ENCODE data around the gene SH3BP5.

SH3BP5 gene

DNA sequence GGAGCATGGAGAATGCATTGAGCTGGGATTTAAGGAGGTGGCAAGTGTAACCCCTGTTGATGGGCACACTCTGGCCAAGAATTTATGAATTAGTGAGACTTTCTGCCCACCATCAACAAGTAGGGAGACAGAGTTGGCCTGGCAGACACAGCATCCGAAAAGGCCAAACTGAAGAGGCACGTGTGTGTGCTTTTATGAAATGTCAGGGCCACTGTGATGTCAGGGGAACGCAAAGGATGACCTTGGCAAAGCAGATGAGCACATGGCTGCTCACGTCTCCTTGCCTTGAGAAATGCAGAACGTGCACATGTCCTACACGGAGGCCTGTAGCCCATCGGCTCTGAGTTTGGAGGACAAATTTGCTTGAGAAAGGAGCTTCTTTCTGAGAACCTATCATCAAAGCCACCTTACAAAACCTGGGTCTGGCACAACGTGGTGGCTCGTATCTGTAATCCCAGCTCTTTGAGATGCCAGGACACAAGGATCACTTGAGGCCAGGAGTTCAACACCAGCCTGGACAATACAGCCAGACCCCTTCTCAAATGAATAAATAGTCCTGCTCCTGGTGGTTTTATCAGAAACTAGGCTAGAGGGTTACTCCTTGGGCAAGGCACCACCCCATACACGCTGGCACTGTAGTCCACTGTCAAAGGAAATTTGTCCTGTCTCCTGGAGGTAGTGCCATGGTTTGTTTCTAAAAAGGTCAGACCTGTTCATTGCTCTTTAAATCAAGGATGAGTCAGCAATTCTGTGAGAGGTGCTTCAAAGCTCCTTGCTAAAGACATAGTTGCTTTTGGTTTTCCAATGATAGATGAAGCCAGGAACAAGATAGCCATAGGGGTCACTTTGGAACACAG is 941 bp upstream of the SH3BP5 start:
- in situ Hi-C loops (cut with MboI; ENCODE audit: low pct_unique_long_range_greater_than_20kb, low sequenced_read_pairs, unreplicated experiment), result loop anchor here (10.0 kb wide), 1 partner anchor 59 kb away; no protein-coding TSS in a partner anchor
- no peak for DNase-seq (ENCODE audit: low spot score)
- TF ChIP-seq, protein P1, sequence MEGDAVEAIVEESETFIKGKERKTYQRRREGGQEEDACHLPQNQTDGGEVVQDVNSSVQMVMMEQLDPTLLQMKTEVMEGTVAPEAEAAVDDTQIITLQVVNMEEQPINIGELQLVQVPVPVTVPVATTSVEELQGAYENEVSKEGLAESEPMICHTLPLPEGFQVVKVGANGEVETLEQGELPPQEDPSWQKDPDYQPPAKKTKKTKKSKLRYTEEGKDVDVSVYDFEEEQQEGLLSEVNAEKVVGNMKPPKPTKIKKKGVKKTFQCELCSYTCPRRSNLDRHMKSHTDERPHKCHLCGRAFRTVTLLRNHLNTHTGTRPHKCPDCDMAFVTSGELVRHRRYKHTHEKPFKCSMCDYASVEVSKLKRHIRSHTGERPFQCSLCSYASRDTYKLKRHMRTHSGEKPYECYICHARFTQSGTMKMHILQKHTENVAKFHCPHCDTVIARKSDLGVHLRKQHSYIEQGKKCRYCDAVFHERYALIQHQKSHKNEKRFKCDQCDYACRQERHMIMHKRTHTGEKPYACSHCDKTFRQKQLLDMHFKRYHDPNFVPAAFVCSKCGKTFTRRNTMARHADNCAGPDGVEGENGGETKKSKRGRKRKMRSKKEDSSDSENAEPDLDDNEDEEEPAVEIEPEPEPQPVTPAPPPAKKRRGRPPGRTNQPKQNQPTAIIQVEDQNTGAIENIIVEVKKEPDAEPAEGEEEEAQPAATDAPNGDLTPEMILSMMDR (IDR thresholded peaks at IDR 0.05; ENCODE audit: extremely low read depth, insufficient read depth, missing control alignments), result no peak

DNA sequence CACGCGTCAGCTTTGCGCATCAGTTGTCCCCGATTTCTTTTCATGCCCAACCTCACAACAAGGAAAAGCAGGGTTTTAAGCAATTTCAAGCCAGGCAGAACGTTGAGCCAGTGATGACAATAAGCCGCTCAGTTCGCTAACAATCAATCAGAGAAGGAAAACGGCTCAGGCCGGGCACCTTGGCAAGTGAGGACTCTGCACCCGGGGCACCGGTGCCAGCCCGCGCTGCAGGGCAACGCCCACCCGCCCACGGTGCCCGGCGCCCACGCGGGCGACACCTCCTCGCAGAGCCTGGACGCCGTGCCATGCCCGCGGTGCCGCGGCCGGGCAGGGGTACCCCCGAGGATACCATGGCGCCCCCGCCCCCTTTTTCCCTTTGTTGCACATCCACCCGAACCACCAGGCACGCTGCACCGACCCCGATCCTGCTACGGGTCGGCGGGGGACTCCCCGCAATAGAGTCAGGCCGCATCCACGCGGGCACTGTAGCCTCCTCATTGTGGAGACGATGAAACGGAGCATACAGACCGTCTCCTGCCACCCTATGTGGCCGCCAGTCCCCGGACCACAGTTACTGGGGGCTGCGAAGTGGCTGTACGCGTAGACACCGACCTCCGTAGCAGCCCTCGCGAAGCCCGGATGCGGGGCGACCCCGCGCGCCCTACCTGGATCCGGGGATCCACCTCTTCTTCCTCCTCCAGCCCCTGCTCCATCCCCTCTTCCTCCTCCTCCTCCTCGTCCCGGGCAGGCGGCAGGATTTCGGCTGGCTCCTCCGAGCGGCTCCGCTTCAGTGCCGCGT is 581 bp downstream of the SH3BP5 start:
- TF ChIP-seq, protein P1 (IDR thresholded peaks at IDR 0.05; ENCODE audit: extremely low read depth, insufficient read depth, missing control alignments), result no peak
- peak; percentile 48 for DNase-seq (ENCODE audit: low spot score)
- in situ Hi-C loops (cut with MboI; ENCODE audit: low pct_unique_long_range_greater_than_20kb, low sequenced_read_pairs, unreplicated experiment), result loop anchor here (10.0 kb wide), 1 partner anchor 57 kb away; no protein-coding TSS in a partner anchor

DNA sequence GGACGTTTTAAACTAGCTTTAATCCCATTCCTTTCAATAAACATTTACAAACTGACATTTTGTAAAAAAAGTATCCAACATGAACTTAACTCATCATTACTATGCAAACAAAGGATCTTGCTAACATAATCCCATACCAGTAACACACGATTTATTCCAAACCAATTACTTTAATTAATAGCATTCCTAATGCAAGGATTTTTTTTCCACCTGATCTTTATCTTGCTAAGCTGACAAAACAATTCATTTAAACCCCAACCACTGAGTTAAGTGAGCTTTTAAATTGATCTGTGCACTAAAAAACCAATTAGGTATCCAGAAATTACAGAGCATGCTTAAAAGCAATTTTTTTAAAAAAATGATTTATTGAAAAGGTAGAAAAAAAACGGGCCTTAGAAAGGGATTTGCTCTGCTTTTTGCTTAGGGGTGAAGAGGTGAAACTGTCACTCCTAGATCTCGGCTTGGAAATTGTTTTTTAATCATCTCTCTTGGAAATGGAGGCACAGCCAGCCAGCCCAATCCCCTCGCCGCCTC is 1.2 kb downstream of the SH3BP5 start:
- in situ Hi-C loops (cut with MboI; ENCODE audit: low pct_unique_long_range_greater_than_20kb, low sequenced_read_pairs, unreplicated experiment), result loop anchor here (10.0 kb wide), 1 partner anchor 56 kb away; no protein-coding TSS in a partner anchor
- no peak for DNase-seq (ENCODE audit: low spot score)
- TF ChIP-seq, protein P1 (IDR thresholded peaks at IDR 0.05; ENCODE audit: extremely low read depth, insufficient read depth, missing control alignments), result no peak

DNA sequence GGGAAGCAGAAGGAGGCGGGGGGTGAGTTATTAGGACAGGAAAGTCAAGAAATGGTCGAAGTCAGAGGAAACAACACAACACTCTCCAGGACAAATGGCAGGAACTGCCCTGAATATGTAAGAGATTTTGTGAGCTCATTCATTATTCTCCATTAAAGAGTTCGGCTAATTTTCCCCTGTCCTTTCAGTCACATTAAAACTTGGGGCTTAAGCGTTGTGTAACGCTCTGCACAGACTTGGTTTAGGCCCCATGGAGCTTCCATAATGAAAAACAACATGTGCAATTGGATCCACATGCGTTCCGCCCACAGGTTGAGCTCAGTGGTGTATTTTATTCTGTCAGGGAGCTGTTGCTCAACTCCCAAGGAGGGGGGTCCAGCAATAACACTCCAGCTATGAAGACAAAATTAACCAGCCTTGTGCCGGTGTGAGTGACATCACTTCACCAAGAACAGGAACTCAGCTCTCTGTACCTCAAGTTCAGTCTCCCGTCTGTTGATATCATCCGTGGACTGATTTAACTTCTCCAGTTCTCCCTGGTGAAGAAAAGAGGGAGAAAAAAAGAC is 2.3 kb downstream of the SH3BP5 start:
- in situ Hi-C loops (cut with MboI; ENCODE audit: low pct_unique_long_range_greater_than_20kb, low sequenced_read_pairs, unreplicated experiment), result loop anchor here (10.0 kb wide), 1 partner anchor 55 kb away; no protein-coding TSS in a partner anchor
- TF ChIP-seq, protein P1 (IDR thresholded peaks at IDR 0.05; ENCODE audit: extremely low read depth, insufficient read depth, missing control alignments), result no peak
- DNase-seq (ENCODE audit: low spot score), result no peak

DNA sequence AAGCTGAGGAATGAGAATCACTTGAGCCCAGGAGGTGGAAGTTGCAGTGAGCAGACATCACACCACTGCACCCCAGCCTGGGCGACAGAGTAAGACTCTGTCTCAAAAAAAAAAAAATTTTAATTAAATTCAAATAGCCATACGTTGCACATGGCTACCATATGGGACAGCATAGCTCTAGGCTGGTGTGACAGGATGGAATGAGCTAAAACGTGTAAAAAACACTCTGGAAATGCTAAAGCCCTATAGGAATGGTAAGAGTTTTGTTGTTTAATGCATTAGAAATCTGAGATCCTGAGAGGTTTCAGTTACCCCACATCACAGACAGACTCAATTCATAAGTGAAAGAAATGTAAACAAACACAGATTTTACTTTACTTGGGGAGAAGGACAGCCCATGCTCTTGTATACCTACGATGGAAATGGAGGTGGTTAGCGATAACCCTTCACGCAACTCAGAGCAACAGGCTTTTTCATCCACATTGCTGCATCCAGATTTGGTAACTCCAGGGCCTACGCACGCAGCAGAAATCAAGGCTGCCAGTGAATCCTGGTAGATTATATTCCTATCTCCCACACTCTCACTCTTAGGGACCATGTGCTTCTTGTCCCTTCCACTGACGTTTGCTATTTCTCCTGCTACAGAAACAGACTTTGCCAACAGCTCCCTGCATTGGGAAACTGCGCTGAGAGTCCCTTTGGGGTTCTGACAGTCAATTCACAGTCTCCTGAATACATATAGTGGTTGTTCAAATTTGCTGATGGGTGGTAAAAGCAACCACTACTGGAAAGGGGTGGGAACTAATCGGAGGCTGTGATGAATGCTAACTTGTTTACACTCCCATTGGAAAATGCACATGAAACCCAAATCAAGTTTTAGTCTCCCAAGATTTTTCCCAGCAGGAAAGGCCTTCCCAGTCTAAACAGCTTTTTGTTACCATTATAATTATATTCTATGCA is 3.1 kb downstream of the SH3BP5 start:
- in situ Hi-C loops (cut with MboI; ENCODE audit: low pct_unique_long_range_greater_than_20kb, low sequenced_read_pairs, unreplicated experiment), result loop anchor here (10.0 kb wide), 1 partner anchor 55 kb away; no protein-coding TSS in a partner anchor
- DNase-seq (ENCODE audit: low spot score), result no peak
- TF ChIP-seq, protein P1 (IDR thresholded peaks at IDR 0.05; ENCODE audit: extremely low read depth, insufficient read depth, missing control alignments), result no peak
